ENCODE data around the gene BRMS1.

Gene BRMS1

DNA sequence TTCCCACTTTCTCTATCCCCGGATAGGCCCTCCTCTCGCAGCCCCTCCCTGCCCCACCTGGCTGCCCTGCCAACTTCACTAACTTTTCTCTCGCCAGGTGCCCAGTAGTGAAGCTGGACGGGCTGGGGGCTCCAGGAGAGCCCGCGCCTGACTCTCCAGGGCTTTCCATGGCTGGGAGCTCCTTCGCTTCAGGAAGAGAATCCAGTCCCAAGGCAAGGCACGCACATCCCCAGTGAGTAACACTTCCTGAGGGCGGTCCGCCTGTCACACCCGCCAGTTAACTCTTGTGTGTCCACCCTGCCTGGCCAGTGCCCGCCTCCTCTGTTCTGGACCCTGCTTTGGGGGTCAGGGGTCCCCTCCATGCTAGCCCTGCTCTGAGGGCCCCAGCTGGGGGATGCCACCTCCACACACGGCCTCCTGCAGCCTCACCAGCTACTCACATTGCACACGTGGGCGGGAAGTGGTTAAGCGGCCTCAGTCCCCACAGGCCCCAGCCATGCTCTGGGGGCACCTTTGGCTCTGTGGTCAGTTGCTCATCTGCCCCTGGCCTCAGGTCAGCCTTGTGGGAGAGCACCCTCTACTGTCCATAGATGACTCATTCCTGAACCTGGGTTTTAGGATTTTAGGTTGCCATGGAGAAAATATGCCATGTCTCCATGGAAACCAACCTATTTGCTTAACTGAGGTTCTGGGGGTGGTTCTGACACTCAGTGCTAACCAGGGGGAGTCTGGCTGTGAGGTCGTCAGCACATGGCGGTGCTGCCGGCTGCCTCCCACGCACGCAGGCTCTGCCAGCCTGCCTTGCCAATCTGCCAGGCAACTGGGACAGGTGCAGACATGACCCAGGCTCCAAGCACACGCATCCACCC is 8.4 kb downstream of the BRMS1 start, which contains the start of gene RIN1:
TSS of gene RIN1 (minus strand) at position 201 of the 869 bp plus-strand sequence. CDS start at position 169, 32 bp downstream.
- DNase-seq (ENCODE audit: low read depth), result no peak

DNA sequence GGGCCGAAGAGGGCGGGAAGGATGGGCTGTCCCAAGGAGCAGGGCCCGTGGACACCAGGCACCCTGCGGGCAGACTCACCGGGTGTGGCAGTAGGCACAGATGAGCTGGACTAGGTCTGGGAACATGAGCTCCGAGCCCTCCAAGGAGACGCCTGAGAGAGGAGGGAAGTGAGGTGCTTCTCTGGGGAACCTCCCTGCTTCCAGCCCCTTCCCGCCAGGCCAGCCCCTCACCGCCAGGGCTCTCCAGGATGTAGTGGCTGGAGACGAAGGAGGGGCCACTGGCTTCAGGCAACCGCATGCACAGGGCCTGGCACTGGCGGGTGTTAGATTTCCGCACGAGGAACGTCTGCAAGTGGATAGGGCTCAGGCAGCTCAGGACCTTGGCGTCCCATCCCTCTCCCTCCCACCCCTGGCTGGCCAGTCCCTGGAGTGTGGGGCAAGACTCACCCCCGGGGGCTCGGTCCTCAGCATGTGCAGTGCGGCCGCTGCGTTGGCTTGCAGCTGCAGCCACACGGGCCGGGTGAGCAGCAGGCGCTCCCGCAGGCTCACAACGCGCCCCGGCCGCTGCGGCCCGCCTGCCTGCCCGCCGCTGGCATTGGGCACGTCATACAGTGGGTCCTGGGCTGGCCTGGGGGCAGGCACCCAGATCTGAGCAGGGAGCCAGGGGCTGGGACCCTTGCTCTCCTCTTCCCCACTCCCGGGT is 9.2 kb downstream of the BRMS1 start:
- no peak for DNase-seq (ENCODE audit: low read depth)

DNA sequence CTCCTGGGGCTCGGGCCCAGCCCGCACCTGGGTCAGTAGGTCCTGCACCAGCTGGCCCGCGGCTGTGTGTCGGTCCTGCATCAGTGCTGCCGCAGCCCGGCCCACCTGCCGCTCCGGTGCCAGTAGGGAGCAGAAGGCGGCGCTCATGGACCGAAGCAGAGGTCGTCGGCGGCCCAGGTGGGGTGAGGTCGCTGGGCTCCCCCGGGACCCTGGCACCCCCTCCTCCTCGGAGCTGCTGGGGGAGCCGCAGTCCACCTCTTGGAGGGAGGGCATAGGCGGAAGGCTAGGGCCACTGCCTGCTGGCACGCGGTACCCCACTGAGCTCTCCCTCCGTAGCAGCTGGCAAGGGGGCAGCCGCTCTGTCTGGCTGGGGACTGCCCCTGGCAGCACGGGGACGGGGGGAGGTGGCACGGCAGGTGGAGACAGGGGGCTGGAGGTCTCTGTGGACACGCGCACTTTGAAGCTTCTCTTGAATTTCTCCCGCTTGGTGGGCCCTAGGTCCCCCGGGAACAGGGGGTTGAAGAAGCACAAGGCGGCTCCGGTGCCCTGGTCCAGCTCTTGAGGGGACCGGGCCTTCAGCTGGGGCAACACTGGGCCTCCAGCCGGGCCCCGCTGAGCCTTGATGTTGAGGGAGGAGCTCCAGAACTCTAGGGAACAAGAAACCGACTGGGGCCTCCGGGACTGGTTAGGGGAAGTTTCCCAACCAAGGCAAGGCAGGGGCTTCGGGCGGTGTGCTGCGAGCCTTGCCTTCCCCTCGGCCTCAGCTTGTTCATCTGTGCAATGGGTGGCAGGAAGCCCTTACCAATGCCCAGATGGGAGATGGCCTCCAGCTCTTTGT is 10.1 kb downstream of the BRMS1 start:
- DNase-seq (ENCODE audit: low read depth), result no peak

DNA sequence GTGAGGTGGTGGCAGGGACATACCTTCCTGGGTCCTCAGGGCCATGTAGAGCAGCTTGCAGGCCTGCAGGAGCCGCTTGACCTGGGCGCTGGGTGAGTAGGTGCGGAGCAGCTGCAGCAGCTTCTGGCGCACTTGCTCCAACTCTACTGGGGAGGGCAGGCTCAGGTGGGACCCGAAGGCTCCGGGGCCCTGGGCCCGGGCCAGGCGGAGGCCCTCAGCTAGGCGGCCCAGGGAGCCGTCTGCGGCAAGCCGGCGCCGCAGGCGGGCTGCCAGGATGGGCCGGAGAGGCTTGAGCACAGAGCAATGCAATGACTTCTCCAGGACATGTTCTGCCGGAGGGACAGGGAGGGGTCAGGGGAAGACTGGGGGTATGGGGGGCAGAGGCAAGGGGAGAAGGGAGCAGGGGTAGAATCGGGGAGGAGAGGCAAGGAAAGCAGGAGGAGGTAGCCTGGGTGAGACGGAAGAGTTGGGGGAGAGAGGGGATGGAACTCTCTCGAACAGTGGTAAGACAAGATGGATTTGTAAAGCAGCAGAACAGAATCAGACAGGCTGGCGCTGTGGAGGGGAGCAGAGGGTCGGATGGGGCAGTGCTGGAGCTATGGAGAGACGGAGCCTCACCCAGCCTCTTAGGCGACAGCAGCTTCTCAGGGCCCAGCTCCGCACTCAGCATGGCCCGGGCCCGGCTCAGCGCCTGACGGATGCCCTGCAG is 10.9 kb downstream of the BRMS1 start:
- DNase-seq (ENCODE audit: low read depth), result no peak

DNA sequence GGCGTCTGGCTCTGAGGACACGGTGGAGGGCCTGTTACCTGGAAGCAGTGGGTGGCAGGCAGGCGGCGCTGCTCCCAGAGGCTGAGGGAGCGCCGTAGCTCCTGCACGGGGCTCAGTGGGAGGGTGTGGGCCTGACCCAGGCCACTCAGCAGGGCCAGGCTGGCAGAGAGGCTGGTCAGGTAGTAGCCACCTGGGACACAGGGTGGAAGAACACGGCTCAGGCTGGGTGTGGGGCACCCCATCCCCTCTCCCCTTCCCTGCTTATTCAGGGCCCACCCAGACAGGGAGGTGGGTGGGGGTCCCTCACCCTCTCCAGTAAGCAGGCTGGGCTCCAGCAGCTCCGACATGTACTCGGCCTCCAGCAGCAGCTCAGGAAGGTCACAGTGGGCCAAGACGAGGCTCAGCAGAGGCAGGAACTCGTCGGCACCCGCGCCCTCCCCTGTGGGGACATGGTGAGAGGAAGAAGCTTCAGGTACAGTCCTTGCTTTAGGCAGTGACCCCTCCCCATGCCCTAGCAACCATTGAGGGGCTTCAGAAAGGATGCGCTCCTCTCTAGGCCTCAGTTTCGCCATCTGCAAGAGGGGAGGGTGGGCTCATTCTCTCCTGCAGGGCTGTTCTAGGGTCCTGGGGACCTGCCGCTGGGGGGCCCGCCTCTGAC is 11.6 kb downstream of the BRMS1 start:
- no peak for DNase-seq (ENCODE audit: low read depth)

DNA sequence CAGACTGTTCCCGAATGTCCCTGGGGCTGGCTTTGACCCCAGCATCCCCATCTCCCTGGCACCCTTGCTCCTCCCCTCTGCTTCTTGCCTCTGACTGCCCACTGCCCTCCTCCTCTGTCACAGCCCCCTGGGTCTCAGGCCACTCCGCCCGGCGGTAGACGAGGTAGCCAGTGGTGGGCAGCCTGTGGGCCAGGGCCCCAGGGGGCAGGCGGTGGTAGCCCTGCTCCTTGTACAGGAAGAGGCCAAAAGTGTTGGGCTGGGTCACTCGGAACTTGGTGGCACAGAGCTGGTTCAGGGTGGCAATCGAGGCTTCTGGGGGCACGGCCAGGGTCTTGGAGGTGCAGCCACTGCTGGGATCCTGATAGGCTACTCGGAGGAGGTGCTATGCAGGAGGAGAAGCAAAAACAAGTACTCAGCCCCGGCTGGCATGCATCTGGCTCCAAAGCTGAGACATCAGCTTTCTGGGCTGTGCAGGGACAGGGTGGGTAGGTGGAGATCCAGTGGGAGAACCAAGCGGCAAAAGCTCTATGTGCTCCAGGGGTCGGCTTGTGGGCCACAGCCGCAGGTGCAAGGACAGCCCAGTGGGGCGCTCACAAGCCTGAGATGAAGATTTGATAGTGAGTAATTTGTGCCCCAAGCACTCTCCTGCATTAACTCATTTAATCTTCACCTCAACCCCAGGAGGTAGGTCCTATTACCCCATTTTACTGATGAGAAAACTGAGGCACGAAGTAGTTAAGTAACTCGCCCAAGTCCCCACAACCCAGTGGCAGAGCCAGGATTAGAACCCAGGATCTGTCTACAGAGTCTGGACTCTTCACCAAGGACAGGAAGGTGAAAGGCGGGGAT is 12.3 kb downstream of the BRMS1 start:
- no peak for DNase-seq (ENCODE audit: low read depth)

DNA sequence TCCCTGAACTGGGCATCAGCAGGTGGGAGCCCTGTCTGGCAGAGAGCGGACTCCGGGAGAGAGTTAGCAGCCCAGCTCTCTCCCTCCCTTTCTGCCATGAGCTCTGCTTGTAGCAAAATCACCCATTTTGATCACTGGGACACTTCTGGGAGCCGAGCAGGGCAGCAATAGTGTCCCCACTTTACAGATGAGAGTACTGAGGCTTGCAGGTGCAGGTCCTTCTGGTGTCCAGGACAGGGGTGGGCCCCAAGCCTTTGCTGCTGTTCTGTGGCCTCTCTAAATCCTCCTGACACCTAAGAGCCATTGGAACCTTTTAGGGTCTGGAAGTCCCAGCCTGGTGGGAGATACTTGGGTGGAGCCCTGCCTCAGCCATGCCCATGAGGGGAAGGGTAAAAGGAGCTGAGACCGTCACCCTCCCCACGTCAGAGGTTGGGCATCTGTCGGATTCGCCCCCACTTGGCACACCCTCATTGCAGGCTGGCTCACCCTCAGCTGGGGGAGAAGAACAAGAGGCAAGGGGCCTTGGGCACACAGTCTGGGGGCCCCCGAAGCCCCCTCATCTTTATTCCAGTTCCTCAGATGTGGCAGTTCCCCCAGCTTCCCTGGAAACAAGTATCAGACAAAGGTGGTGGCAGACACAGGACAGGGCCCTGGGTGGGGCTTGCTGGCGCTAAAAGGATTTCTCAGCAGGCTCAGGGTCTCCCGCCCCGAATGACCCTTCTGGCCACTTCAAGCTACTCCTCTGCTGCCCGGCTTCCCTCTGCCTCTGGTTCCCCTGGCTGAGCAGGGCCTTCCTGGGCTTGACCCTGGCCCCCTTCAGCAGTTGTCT is 13.1 kb downstream of the BRMS1 start:
- DNase-seq (ENCODE audit: low read depth), result no peak

DNA sequence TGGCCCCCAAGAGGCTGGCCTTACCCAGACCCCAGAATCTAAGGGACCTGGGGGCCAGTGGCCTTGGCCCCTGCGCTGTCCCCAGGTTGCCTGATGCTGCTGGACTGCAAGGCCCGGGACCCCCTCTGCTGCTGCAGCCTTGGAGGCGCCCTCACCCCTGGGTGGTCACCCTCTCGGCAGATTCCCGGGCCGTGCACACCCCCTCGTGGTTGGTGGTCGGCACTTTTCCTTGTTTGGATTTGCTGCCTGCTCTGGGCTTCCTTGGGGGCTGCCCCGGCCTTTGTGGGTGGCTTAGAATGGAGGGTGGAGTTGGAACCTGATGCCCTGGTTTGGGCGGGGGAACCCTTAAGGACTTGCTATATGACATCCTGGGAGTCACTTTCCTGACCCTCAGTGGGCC is 14.0 kb downstream of the BRMS1 start:
- no peak for DNase-seq (ENCODE audit: low read depth)

DNA sequence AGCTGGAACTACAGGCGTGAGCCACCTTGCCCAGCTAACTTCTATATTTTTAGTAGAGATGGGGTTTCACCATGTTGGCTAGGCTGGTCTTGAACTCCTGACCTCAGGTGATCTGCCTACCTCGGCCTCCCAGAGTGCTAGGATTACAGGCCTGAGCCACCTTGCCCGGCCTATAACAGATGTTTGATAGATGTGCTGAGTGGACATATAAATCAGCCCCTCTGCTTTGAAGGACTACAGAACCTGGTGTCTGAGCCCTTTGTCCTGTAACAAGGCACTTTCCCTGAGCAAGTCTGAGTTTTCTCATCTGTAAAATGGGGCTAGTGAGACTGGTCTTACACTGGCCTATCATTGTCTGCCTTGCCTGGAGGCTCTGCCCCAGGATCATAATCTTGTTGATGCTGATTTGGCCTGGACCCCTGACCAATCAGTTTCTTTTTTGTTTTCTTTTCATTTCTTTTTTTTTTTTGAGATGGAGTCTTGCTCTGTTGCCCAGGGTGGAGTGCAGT is 15.7 kb downstream of the BRMS1 start:
- DNase-seq (ENCODE audit: low read depth), result no peak

DNA sequence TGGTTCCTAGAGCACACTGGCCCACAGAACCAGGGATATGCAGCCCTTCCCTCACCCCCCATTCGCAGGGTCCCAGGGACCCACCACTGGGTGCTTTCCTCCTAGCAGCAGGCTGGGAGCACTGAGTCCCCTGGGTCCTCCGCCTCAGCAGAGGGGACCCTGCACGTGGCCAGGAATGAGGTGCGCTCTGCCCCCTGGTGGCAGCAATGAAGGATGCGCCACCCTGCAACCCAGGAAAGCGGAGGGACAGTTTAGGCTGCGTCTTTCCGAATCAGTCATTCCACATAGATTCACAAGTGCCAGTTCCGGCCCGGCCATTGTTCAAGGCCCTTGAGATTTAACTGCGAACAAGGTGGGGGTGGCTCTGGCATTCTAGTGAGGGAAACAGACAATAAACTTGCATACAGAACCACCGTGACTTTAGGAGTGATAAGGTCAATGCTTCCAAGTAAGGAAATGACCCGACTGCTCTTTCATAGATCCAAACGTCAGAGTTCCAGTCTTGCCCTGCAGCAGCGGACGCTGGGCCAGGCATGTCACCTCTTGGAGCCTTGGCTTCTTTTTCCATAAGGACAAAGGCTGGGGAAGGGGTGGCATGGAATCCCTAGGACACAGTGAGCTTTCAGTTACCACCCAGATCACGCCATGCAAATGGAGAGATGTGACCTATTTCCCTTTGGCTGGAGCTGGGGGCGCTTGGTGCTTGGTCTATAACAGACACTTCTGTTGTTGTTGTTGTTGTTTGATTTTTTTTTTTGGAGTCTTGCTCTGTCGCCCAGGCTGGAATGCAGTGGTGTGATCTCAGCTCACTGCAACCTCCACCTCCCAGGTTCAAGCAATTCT is 16.4 kb downstream of the BRMS1 start:
- DNase-seq (ENCODE audit: low read depth), result peak; percentile 70

DNA sequence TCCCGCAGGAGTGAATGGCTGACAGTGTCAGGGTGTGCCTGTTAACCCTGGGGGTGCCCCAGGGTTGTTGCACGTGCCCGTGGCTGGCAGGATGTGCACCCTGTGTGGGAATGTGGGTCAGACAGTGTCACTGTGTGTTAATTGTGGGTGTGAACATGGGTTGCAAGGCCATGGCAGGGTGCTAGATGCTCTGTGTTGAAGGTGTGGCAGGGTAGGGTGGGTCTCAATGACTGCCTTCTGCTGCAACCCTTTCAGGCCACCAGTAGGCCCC is 16.9 kb downstream of the BRMS1 start:
- no peak for DNase-seq (ENCODE audit: low read depth)

DNA sequence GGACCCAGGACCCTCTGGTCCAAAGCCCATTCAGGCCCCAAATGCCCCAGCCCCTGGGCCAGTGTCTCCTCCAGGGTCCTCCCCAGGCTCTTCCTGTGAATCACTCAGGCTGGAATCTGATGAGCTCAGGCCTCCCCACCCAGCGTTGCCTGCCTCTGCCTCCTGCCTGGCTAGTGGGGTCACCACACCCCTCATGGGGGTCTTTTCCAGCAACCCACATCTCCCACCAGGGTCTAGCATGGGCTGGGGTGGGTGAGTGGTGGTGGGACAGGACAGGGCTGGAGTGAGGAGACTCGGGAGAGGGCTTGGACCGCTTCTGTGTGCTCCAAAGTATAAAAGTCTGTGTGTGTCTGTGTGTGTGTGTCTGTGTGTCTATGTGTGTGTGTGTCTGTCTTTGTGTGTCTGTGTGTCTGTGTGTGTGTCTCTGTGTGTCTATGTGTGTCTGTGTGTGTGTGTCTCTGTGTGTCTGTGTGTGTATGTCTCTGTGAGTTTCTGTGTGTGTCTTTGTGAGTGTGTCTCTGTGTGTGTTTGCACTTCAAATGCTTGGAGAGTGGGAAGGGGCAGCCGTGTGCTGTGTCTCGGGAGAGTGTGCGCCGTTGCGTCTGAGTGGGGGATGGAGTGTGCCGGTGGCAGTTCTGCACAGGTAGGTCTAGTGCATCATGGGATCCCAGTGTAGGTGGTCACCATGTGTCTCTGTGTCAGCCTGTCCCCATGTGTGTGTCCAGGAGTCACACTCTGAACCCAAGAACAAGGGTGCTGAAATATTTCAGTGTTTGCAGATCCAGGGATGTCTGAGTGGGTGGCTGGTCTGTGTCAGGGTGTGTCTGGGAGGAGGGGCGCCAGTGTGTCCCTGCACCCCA is 17.5 kb downstream of the BRMS1 start:
- DNase-seq (ENCODE audit: low read depth), result no peak

DNA sequence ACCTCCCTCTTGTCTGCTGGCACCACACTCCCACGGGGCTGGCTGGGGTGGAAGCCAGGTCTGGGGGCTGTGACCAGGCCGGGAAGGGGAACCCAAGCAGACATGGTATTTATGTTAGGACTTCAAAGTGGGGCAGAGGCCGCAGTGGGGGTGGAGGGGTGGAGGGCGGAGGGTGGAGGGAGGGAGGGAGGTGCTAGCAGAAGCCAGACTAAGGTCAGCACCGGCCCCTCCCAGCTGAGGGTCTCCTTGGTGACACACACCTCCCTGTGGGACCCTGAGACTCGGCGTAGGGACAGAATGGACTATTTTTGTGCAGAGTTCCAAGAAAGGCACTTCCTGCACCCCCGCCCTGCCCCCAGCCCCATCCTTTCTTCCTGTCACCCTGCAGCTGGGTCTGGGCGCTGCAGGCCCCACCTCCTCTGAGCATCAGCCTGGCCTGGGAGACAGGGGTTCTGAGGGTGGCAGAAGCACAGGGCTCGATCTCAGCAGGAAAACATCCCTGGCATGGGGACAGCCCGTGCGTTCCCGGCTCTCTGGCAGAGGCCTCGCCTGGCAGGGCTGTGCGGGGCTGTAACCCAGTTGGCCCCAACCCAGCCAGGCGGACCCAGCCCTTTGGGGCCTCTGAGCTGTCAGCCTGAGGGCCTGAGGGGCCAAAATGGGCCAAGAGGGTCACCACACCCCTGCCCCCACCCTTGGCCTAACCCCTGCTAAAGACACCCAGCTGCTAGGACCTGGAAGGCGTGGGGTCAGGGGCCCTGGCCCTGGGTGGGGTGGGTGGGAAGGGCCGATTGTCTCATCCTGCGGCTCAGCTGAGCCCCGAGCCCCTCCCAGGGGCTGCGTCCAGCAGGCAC is 18.4 kb downstream of the BRMS1 start:
- DNase-seq (ENCODE audit: low read depth), result no peak

DNA sequence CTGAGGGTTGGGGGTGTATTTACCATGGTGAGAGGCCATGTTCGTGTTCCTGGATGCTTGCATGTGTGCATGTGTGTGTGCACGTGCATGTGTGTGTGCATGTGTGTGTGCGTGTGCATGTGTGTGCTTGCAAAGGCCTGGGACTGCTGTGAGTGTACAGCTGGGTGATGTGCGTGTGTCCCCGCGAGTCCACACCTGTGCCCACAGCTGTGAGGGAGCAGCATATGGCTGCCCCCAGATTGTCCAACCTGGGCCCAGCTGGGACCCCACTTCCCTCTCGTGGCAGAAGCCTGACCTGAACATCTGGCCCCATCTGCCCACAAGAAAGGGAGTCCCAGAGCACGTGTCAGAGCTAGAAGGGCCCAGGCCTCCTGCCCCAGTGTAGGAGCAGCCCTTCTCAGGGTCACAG is 19.6 kb downstream of the BRMS1 start:
- no peak for DNase-seq (ENCODE audit: low read depth)

DNA sequence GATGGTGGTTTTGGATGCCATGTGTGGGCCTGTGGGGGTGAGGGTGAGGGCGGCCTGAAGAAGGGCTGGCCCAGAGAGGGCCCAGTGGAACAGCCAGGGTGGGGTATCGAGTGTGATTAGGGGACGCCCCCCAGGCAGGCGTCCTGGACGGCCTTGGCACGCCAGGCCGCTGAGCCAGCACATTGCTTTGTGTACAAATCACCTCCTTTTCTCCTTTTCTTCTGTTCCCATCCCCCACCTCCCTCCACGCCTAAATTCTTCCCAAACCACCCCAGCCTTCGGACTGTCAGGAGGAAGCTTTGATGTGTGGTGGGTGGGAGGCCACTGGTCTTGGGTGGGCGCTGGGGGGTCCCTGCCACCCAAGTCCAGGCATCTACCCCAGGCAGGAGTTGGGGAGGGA is 20.2 kb downstream of the BRMS1 start:
- DNase-seq (ENCODE audit: low read depth), result no peak

DNA sequence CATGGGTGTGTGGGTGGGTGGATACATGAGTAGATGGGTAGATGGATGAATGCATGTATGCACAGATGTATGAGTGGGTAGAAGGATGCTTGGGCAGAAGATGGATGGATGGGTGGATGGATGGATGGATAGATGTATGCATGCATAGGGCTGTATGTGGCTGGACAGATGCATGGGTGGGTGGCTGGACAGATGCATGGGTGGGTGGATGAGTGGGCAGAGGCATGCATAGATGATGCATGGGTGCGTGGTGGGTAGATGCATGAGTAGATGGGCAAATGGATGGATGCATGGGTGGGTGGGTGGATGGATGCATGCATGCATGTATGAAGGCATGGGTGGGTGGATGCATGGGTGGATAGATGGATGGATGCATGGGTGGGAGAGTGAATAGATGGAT is 21.2 kb downstream of the BRMS1 start:
- DNase-seq (ENCODE audit: low read depth), result no peak

Data from T follicular helper cell (primary cell).